ENCODE data around the gene ADAMTS2.

The ADAMTS2 gene

DNA sequence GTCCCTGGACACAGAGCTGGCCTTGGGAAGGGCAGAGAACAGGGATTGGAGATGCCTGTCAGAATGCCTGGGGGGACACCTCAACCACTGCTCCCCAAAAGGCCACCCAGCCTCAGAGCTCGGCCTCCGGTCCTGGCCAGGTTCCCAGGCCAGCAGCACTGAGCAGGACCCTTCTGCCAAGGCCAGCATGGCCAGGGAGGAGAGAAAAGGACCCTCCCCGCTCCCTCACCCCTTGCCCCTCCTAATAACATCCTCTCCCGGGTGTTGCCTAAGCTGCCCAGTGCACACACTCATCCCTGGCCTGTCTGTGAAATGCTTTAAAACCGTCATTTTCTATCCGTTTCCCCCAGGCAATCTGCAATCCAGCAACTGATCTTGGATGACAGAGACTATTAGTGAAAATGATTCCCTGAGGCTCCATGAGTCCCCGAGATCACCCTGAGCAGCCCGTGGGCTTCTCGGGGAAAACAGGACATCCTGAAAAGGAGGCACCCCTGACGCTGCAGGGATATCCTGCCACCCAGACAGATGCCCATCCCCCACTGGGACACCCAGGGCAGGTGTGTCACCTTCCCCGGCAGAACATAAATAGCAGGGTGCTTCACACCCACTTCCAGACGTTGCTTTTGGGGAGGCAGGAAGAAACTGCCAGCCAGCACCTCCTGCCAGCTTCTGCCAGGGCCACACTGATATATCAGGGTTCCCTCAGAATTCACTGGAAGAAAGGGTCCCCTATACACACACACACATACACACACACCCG, 75.3 kb downstream of the ADAMTS2 start:
- H3K4me1 ChIP-seq (ENCODE audit: control insufficient read depth in 2 of 2, insufficient read depth in 1 of 2, low read depth in 1 of 2, low read length in 2 of 2) = peaks cover 0 to 12% of the 10 kb centered on the region in 2 donors
- DNase-seq (ENCODE audit: low spot score) = no peak
- peak overlapping the region; percentile 32 for H2AK5ac ChIP-seq (ENCODE audit: low read depth, low read length)
- H3K14ac ChIP-seq (ENCODE audit: low read length) = peak overlapping the region; percentile 87
- H2BK120ac ChIP-seq (ENCODE audit: low read depth, low read length) = no peak overlapping the region
- H3K23ac ChIP-seq (ENCODE audit: low read depth, low read length, poor library complexity) = no peak overlapping the region
- H2BK12ac ChIP-seq (ENCODE audit: low read length) = no peak overlapping the region
- WGBS, 2 donors (ENCODE audit: extremely low coverage in 2 of 2, insufficient read length in 2 of 2, insufficient replicate concordance in 1 of 2) = no CpG with 5 or more reads among the region's 13 CpGs
- H3K27ac ChIP-seq (replicated peaks; ENCODE audit: low read length) = no peak overlapping the region
- peaks cover 0 to 2% (median 0%) of the 10 kb centered on the region in 3 experiments for H3K27me3 ChIP-seq (ENCODE audit: control insufficient read depth in 3 of 3, insufficient read depth in 3 of 3, low read depth in 1 of 3, low read length in 3 of 3)
- no peak overlapping the region for H2BK5ac ChIP-seq (ENCODE audit: low read length)
- H4K8ac ChIP-seq (ENCODE audit: low read depth, low read length) = no peak overlapping the region
- H3K36me3 ChIP-seq (replicated peaks in 1 of 2; ENCODE audit: control insufficient read depth in 2 of 2, insufficient read depth in 2 of 2, low read length in 2 of 2) = no peaks in the 10 kb centered on the region
- peaks cover 5% of the 10 kb centered on the region for H3K79me1 ChIP-seq (ENCODE audit: low read depth, low read length)
- no peak overlapping the region for H2AFZ ChIP-seq (ENCODE audit: low read length)
- H3K4me2 ChIP-seq (ENCODE audit: insufficient read depth, low read length, poor library complexity, severe bottlenecking) = no peak overlapping the region
- H3K18ac ChIP-seq (ENCODE audit: low read length) = peak overlapping the region; percentile 90
- no peak overlapping the region for H3K4ac ChIP-seq (ENCODE audit: low read length)
- peak overlapping the region; percentile 69 for H2BK15ac ChIP-seq (ENCODE audit: low read length)
- H3K9me3 ChIP-seq (replicated peaks in 1 of 2; ENCODE audit: control insufficient read depth in 2 of 2, insufficient read depth in 1 of 2, low read depth in 1 of 2, low read length in 2 of 2) = peaks cover 0 to 1% of the 10 kb centered on the region in 2 donors
- no peak overlapping the region for H3K4me3 ChIP-seq (ENCODE audit: low read length in 2 of 2)
- no peak overlapping the region for H4K91ac ChIP-seq (ENCODE audit: low read depth, low read length, poor library complexity)
- H3K9ac ChIP-seq (ENCODE audit: low read depth, low read length, poor library complexity) = no peak overlapping the region

- no peak overlapping the region for H4K91ac ChIP-seq (ENCODE audit: low read depth, low read length, poor library complexity)
- H2AFZ ChIP-seq (ENCODE audit: low read length) = no peak overlapping the region
- peak overlapping the region; percentile 7 for H2BK15ac ChIP-seq (ENCODE audit: low read length)
- DNase-seq (ENCODE audit: low spot score) = no peak
- no peak overlapping the region for H2BK5ac ChIP-seq (ENCODE audit: low read length)
- H3K4me3 ChIP-seq (ENCODE audit: low read length in 2 of 2) = no peak overlapping the region
- no peak overlapping the region for H4K8ac ChIP-seq (ENCODE audit: low read depth, low read length)
- WGBS, 2 donors (ENCODE audit: extremely low coverage in 2 of 2, insufficient read length in 2 of 2, insufficient replicate concordance in 1 of 2) = no CpG with 5 or more reads among the region's 12 CpGs
- H3K27ac ChIP-seq (replicated peaks; ENCODE audit: low read length) = no peak overlapping the region
- H3K18ac ChIP-seq (ENCODE audit: low read length) = peak overlapping the region; percentile 54
- H3K14ac ChIP-seq (ENCODE audit: low read length) = peak overlapping the region; percentile 87
- H3K9ac ChIP-seq (ENCODE audit: low read depth, low read length, poor library complexity) = no peak overlapping the region
- peaks cover 0 to 14% of the 10 kb centered on the region in 2 donors for H3K4me1 ChIP-seq (ENCODE audit: control insufficient read depth in 2 of 2, insufficient read depth in 1 of 2, low read depth in 1 of 2, low read length in 2 of 2)
- H3K23ac ChIP-seq (ENCODE audit: low read depth, low read length, poor library complexity) = peak overlapping the region; percentile 77
- H3K36me3 ChIP-seq (replicated peaks in 1 of 2; ENCODE audit: control insufficient read depth in 2 of 2, insufficient read depth in 2 of 2, low read length in 2 of 2) = no peaks in the 10 kb centered on the region
- no peak overlapping the region for H2BK120ac ChIP-seq (ENCODE audit: low read depth, low read length)
- H3K4ac ChIP-seq (ENCODE audit: low read length) = no peak overlapping the region
- H2BK12ac ChIP-seq (ENCODE audit: low read length) = no peak overlapping the region
- no peak overlapping the region for H3K4me2 ChIP-seq (ENCODE audit: insufficient read depth, low read length, poor library complexity, severe bottlenecking)
- peak overlapping the region; percentile 73 for H2AK5ac ChIP-seq (ENCODE audit: low read depth, low read length)
- H3K79me1 ChIP-seq (ENCODE audit: low read depth, low read length) = peaks cover 5% of the 10 kb centered on the region
- no peaks in the 10 kb centered on the region for H3K9me3 ChIP-seq (replicated peaks in 1 of 2; ENCODE audit: control insufficient read depth in 2 of 2, insufficient read depth in 1 of 2, low read depth in 1 of 2, low read length in 2 of 2)
- peaks cover 0 to 4% (median 0%) of the 10 kb centered on the region in 3 experiments for H3K27me3 ChIP-seq (ENCODE audit: control insufficient read depth in 3 of 3, insufficient read depth in 3 of 3, low read depth in 1 of 3, low read length in 3 of 3)
These were observed 76.1 kb downstream of the ADAMTS2 start for GRCh38 chr5:179268966-179269693.

DNA sequence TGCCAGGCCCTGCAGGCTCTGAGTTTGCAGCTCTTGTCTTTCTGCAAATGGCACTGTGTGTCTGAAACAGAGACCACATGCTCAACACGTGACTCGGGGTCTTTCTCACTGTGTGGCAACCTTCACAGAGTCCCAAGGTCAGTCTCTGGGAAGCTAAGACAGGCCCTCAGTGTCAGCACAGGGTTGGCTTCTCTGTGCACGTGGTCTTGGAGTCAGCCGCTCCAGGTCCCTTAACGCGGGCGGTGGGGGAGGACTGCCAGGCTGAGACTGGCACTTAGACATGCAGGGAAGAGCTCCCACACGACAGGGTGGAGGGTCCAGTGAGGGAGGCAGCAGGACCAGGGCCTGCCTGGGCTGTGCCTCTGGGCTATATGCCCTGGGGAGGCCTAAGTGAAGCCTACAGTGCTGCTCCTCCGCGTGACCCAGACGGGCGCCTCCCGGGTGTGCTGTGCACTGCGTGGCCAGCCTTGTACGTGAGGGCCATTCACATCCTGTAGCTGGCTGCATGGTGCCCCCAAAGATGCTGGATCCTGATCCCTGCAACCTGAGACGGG, 76.8 kb downstream of the ADAMTS2 start:
- no CpG with 5 or more reads among the region's 16 CpGs for WGBS, 2 donors (ENCODE audit: extremely low coverage in 2 of 2, insufficient read length in 2 of 2, insufficient replicate concordance in 1 of 2)
- Histone ChIP-seq H3K27me3 (ENCODE audit: control insufficient read depth in 3 of 3, insufficient read depth in 3 of 3, low read depth in 1 of 3, low read length in 3 of 3) (peaks cover 0 to 5% (median 0%) of the 10 kb centered on the region in 3 experiments), H4K8ac (ENCODE audit: low read depth, low read length) (no peak overlapping the region), H2AFZ (ENCODE audit: low read length) (no peak overlapping the region), H3K9ac (ENCODE audit: low read depth, low read length, poor library complexity) (no peak overlapping the region), H2BK12ac (ENCODE audit: low read length) (peak overlapping the region; percentile 7), H3K4ac (ENCODE audit: low read length) (no peak overlapping the region), H3K4me3 (ENCODE audit: low read length in 2 of 2) (no peak overlapping the region), H3K4me2 (ENCODE audit: insufficient read depth, low read length, poor library complexity, severe bottlenecking) (no peak overlapping the region), H2BK120ac (ENCODE audit: low read depth, low read length) (no peak overlapping the region), H2BK5ac (ENCODE audit: low read length) (peak overlapping the region; percentile 72), H3K36me3 (replicated peaks in 1 of 2; ENCODE audit: control insufficient read depth in 2 of 2, insufficient read depth in 2 of 2, low read length in 2 of 2) (no peaks in the 10 kb centered on the region), H3K14ac (ENCODE audit: low read length) (peak overlapping the region; percentile 87), H3K9me3 (replicated peaks in 1 of 2; ENCODE audit: control insufficient read depth in 2 of 2, insufficient read depth in 1 of 2, low read depth in 1 of 2, low read length in 2 of 2) (no peaks in the 10 kb centered on the region), H3K23ac (ENCODE audit: low read depth, low read length, poor library complexity) (peak overlapping the region; percentile 77), H4K91ac (ENCODE audit: low read depth, low read length, poor library complexity) (no peak overlapping the region), H3K27ac (replicated peaks; ENCODE audit: low read length) (no peak overlapping the region), H3K79me1 (ENCODE audit: low read depth, low read length) (peaks cover 5% of the 10 kb centered on the region), H2AK5ac (ENCODE audit: low read depth, low read length) (peak overlapping the region; percentile 73), H3K4me1 (ENCODE audit: control insufficient read depth in 2 of 2, insufficient read depth in 1 of 2, low read depth in 1 of 2, low read length in 2 of 2) (peaks cover 0 to 14% of the 10 kb centered on the region in 2 donors), H3K18ac (ENCODE audit: low read length) (peak overlapping the region; percentile 54), H2BK15ac (ENCODE audit: low read length) (peak overlapping the region; percentile 7)
- no peak for DNase-seq (ENCODE audit: low spot score)

DNA sequence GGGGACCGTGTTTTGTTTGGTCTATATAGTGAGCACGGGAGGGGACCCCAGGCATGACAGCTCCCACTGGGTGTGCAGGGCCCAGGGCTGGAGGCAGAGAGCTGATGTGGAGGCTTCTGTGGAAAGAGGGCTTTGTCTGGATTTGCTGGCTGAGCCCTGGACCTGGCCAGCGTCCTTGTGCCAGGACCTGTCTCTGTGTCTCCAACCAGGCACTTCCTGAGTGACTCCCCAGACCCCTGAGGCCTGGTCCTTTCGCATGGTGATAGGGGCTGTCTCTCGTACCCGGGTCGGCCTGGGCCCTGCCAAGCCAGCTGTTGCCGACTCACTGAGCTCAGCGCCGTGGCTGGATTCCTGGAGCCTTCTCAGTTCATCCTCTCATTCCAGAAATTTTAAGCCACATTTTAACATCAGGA, 77.6 kb downstream of the ADAMTS2 start:
- Histone ChIP-seq H2BK120ac (ENCODE audit: low read depth, low read length) (no peak overlapping the region), H3K4me3 (ENCODE audit: low read length in 2 of 2) (no peak overlapping the region), H3K14ac (ENCODE audit: low read length) (peak overlapping the region; percentile 89), H2BK12ac (ENCODE audit: low read length) (peak overlapping the region; percentile 16), H3K27ac (replicated peaks; ENCODE audit: low read length) (no peak overlapping the region), H3K23ac (ENCODE audit: low read depth, low read length, poor library complexity) (peak overlapping the region; percentile 81), H3K18ac (ENCODE audit: low read length) (peak overlapping the region; percentile 71), H2BK15ac (ENCODE audit: low read length) (peak overlapping the region; percentile 75), H3K4me1 (ENCODE audit: control insufficient read depth in 2 of 2, insufficient read depth in 1 of 2, low read depth in 1 of 2, low read length in 2 of 2) (peaks cover 0 to 10% of the 10 kb centered on the region in 2 donors), H4K91ac (ENCODE audit: low read depth, low read length, poor library complexity) (no peak overlapping the region), H3K9me3 (replicated peaks in 1 of 2; ENCODE audit: control insufficient read depth in 2 of 2, insufficient read depth in 1 of 2, low read depth in 1 of 2, low read length in 2 of 2) (no peaks in the 10 kb centered on the region), H3K4me2 (ENCODE audit: insufficient read depth, low read length, poor library complexity, severe bottlenecking) (no peak overlapping the region), H3K27me3 (ENCODE audit: control insufficient read depth in 3 of 3, insufficient read depth in 3 of 3, low read depth in 1 of 3, low read length in 3 of 3) (peaks cover 0 to 5% (median 0%) of the 10 kb centered on the region in 3 experiments), H4K8ac (ENCODE audit: low read depth, low read length) (no peak overlapping the region), H2AFZ (ENCODE audit: low read length) (no peak overlapping the region), H3K79me1 (ENCODE audit: low read depth, low read length) (peaks cover 5% of the 10 kb centered on the region), H3K36me3 (replicated peaks in 1 of 2; ENCODE audit: control insufficient read depth in 2 of 2, insufficient read depth in 2 of 2, low read length in 2 of 2) (no peaks in the 10 kb centered on the region), H3K4ac (ENCODE audit: low read length) (no peak overlapping the region), H3K9ac (ENCODE audit: low read depth, low read length, poor library complexity) (no peak overlapping the region), H2BK5ac (ENCODE audit: low read length) (peak overlapping the region; percentile 43), H2AK5ac (ENCODE audit: low read depth, low read length) (peak overlapping the region; percentile 60)
- DNase-seq (ENCODE audit: low spot score) = no peak
- no CpG with 5 or more reads among the region's 10 CpGs for WGBS, 2 donors (ENCODE audit: extremely low coverage in 2 of 2, insufficient read length in 2 of 2, insufficient replicate concordance in 1 of 2)
